GM10266 (cell line): ENCODE results near the gene SART3.
A peak's percentile ranks its signal among the peaks of the same experiment; 100 is the strongest.

Experiments used
- DNase-seq: peaks from one replicate; pipeline ENCODE4 v3.0.0; 2012; ENCODE audit errors: extremely low spot score
- CTCF ChIP-seq: IDR thresholded peaks from 2 replicates; pipeline ENCODE4 v1.5.1; 2012; ENCODE audit warnings: mild to moderate bottlenecking, low read depth; ENCODE audit not compliant: control insufficient read depth, insufficient read depth; ENCODE audit errors: missing control alignments

The SART3 gene

GRCh38 chr12:108517288-108518100, 43.5 kb downstream of the SART3 start:
- no peak for TF ChIP-seq CTCF
- DNase-seq, result no peak

- no peak for TF ChIP-seq CTCF
- DNase-seq, result no peak
Observed at GRCh38 chr12:108516511-108517275, 44.3 kb downstream of the SART3 start.

GRCh38 chr12:108515916-108516315, 45.1 kb downstream of the SART3 start:
- DNase-seq, result no peak

GRCh38 chr12:108514973-108515814, 45.8 kb downstream of the SART3 start, which contains the start of gene FICD:
Gene FICD (plus strand): TSS chr12:108515277. CDS start chr12:108516973, 1,696 bp downstream.
- peak; percentile 94 for DNase-seq
- TF ChIP-seq CTCF, result no peak

More at GRCh38 chr12:108515916-108516315, 45.1 kb downstream of the SART3 start:
- TF ChIP-seq CTCF, result no peak

GRCh38 chr12:108514468-108514972, 46.5 kb downstream of the SART3 start:
- TF ChIP-seq CTCF, result no peak
- no peak for DNase-seq

GRCh38 chr12:108511633-108512540, 49.1 kb downstream of the SART3 start:
- peak; percentile 73 for DNase-seq
- TF ChIP-seq CTCF, result peak; percentile 79
